ENCODE data around the gene ZNF664. TPM values are rescaled to one million over a fixed set of nuclear protein-coding genes. Genes with fewer than 3 reads are reported as not detected.

ZNF664 gene
- polyA plus RNA-seq, 1 experiment = 42.4 TPM

- DNase-seq (ENCODE audit: low read depth) = no peak
- Histone ChIP-seq H3K36me3 (ENCODE audit: control insufficient read depth, insufficient read depth, low read length) (no peaks in the 10 kb centered on the region), H3K27me3 (ENCODE audit: control insufficient read depth, insufficient read depth, low read length) (no peaks in the 10 kb centered on the region), H3K4me3 (ENCODE audit: low read depth, low read length) (no peak overlapping the region)
- ChIA-PET POLR2A (no interaction called here), CTCF (interaction anchor here (1.2 to 1.5 kb wide), 3 partner anchors 9 to 32 kb away, joined by 3 to 4 read pairs (median 4); no protein-coding TSS in a partner anchor)
- TF ChIP-seq CTCF (IDR thresholded peaks at IDR 0.05; ENCODE audit: insufficient read depth, low read depth, low read length) = no peak
Measured at GRCh38 chr12:123929946-123930583, 43.0 kb upstream of the ZNF664 start.

GRCh38 chr12:123931686-123932321 lies 41.2 kb upstream of the ZNF664 start:
- Histone ChIP-seq H3K36me3 (ENCODE audit: control insufficient read depth, insufficient read depth, low read length) (peaks cover 5% of the 10 kb centered on the region), H3K27me3 (ENCODE audit: control insufficient read depth, insufficient read depth, low read length) (no peaks in the 10 kb centered on the region), H3K4me3 (ENCODE audit: low read depth, low read length) (no peak overlapping the region)
- DNase-seq (ENCODE audit: low read depth) = no peak
- ChIA-PET POLR2A (no interaction called here), CTCF (interaction anchor here (1.8 kb wide), 1 partner anchor 13 kb away, joined by 5 read pairs; no protein-coding TSS in a partner anchor)
- no peak for TF ChIP-seq CTCF (IDR thresholded peaks at IDR 0.05; ENCODE audit: insufficient read depth, low read depth, low read length)

GRCh38 chr12:123933214-123933613 lies 39.8 kb upstream of the ZNF664 start:
- no peak for DNase-seq (ENCODE audit: low read depth)
- CTCF ChIA-PET = interaction anchor here (1.8 kb wide), 1 partner anchor 12 kb away, joined by 5 read pairs; no protein-coding TSS in a partner anchor
- POLR2A ChIA-PET = no interaction called here
- Histone ChIP-seq H3K27me3 (ENCODE audit: control insufficient read depth, insufficient read depth, low read length) (no peaks in the 10 kb centered on the region), H3K4me3 (ENCODE audit: low read depth, low read length) (no peak overlapping the region), H3K36me3 (ENCODE audit: control insufficient read depth, insufficient read depth, low read length) (peaks cover 5% of the 10 kb centered on the region)
- no peak for TF ChIP-seq CTCF (IDR thresholded peaks at IDR 0.05; ENCODE audit: insufficient read depth, low read depth, low read length)

GRCh38 chr12:123934016-123934620 lies 38.9 kb upstream of the ZNF664 start:
- Histone ChIP-seq H3K27me3 (ENCODE audit: control insufficient read depth, insufficient read depth, low read length) (no peaks in the 10 kb centered on the region), H3K4me3 (ENCODE audit: low read depth, low read length) (no peak overlapping the region), H3K36me3 (ENCODE audit: control insufficient read depth, insufficient read depth, low read length) (peaks cover 5% of the 10 kb centered on the region)
- ChIA-PET POLR2A (no interaction called here), CTCF (no interaction called here)
- DNase-seq (ENCODE audit: low read depth) = no peak
- TF ChIP-seq CTCF (IDR thresholded peaks at IDR 0.05; ENCODE audit: insufficient read depth, low read depth, low read length) = no peak

GRCh38 chr12:123934829-123935228 lies 38.2 kb upstream of the ZNF664 start:
- H3K36me3 ChIP-seq (ENCODE audit: control insufficient read depth, insufficient read depth, low read length) = peaks cover 8% of the 10 kb centered on the region
- POLR2A ChIA-PET = no interaction called here
- no peak for TF ChIP-seq CTCF (IDR thresholded peaks at IDR 0.05; ENCODE audit: insufficient read depth, low read depth, low read length)
- DNase-seq (ENCODE audit: low read depth) = no peak
- no peaks in the 10 kb centered on the region for H3K27me3 ChIP-seq (ENCODE audit: control insufficient read depth, insufficient read depth, low read length)
- CTCF ChIA-PET = interaction anchor here (0.8 kb wide), 1 partner anchor 9 kb away, joined by 4 read pairs; no protein-coding TSS in a partner anchor
- no peak overlapping the region for H3K4me3 ChIP-seq (ENCODE audit: low read depth, low read length)

All from BJ (cell line).